HG03442 (cell line): Measurements from ENCODE around the gene PI16.
"Not testable (repeated sequence)": the region's sequence is repeated elsewhere in the genome, so short reads cannot be mapped to it uniquely, and the experiment has no call there.

Source experiments
- ATAC-seq: cut with Tn5 transposase; IDR thresholded peaks from one replicate; pipeline ENCODE4 v1.9.1; 2021; ENCODE audit warnings: mild to moderate bottlenecking, moderate library complexity; ENCODE audit not compliant: unreplicated experiment

Gene PI16

DNA sequence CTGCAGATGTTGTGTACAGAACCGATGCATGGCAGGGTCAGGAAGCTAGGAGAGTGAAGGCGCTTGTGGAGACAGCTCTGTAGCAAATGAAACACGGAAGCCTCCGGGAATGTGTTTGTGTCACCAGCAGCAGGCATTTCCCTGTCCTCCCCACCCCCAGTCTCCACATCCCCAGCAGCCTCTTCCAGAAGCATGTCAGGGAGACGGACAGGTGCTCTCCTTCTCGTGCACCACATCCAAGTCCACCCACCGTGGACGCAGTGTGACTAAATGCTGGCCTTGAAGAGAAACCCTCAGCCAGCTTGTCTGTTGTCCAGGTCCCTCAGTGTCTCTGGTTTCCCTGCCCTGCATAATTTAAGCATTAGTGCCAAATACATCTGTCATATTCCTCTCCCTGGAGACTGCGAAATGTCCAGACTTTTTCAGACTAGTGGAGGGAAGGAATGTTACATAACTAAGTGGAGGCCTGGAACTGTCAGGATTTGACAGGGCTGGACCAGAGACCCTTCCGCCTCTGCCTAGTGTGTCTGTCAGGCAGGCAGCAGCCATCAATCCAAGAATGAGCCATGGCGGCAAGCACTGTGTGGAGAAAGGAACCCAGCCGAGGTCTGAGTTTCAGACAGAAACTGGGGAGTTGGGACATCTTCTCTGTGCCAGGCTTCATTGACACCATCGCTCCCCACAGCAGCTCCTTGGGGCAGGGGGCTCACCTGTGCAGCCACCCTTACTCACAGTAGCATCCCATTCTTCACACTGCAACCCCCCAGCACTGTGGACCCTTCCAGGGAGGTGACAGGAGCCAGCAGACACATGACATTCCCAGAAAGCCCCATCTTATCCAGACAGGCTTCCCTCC lies 26.6 kb upstream of the PI16 start:
- no peak for ATAC-seq

GRCh38 chr6:36928547-36928918 lies 26.0 kb upstream of the PI16 start:
- ATAC-seq = no peak

GRCh38 chr6:36929152-36929551 lies 25.4 kb upstream of the PI16 start:
- ATAC-seq = no peak

DNA sequence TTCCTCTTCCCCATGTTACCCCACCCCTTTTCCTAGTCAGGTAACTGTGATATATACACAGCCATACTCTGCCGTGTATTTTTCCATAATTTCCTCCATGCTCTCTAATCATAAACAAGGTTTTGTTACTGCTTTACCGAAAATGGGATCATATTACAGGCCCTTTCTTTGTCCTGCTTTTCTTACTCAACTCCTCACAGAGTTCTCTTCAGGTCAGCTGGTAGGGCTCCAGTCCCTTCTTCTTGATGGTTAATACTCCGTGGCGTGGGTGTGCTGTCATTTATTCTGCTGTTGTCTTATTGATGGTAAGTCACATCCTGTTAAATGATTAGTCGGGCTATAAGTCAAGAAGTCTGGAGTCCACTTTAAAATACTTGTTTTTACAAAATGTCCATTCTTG lies 24.9 kb upstream of the PI16 start:
- no peak for ATAC-seq

DNA sequence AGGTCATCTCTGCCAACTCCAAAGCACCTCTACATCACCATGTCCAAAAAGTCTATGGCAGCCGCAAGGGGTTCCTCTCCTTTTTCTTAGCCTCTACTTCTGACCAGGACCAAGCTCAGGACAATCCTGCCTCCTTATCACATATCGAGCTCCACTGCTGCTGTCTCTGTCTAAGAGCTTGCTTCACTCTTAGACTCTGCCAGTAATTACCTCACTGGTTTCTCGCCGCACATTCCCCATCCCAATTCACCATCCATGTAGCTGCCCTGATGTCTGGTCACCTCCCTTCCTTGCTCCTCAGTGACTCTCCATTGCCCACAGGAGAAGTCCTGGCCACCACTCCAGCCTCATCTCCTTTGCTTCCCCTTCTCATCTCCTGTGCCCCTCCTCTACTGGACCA lies 24.1 kb upstream of the PI16 start:
- ATAC-seq = no peak

- no peak for ATAC-seq
Observed at GRCh38 chr6:36933102-36933501, 21.4 kb upstream of the PI16 start.

DNA sequence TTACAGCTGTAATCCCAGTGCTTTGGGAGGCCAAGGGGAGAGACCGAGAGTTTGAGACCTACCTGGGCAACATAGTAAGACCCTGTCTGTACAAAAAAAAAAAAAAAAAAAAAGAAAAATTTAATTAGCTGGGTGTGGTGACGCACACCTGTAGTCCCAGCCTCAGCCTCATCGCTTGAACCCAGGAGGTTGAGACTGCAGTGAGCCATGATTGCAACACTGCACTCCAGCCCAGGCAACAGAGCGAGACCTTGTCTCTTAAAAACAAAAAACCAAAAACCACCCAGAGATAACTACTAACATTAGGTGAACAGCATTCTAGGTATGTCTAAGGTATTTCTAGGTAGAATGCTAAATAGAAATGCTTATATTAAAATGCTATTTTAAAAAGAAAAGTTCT lies 21.0 kb upstream of the PI16 start:
- ATAC-seq = no peak

DNA sequence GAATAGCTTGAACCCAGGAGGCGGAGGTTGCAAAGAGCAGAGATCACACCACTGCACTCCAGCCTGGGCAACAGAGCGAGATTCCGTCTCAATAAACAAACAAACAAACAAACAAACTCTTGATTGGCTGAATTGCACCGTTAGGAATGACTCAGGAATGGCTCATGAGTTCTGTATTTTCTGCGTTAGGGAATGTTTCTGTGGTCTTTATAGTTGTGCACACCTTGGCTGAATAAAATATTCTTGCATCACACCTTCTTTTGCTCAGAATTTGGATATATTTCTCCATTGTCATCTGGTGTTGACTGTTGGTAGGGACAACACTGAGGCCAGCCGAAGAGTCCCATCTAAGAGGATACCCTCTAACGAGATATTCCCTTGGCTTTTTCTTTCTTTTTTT lies 19.6 kb upstream of the PI16 start:
- no peak for ATAC-seq

DNA sequence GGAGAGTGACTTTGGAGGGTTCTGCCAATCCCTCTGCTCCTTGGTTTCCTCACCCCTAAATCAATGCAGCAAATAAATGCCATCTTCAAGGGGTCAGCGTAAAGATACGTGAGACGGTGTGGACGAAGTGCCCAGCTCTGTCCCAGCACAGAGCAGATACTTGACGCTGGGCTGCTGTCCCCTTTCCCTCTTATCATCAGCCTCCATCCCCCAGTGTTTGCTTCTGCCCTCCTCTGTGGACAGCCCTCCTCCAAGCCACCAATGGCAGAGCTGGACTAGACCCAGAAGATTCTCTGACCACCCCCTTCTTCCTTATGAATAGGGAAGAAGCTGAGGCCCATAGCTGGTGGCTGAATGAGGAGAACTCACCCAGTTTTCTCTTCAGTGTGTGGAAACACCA lies 17.7 kb upstream of the PI16 start:
- ATAC-seq = no peak

GRCh38 chr6:36937896-36938295 lies 16.6 kb upstream of the PI16 start:
- no peak for ATAC-seq

- no peak for ATAC-seq
Observed at GRCh38 chr6:36938536-36938935, 16.0 kb upstream of the PI16 start.

DNA sequence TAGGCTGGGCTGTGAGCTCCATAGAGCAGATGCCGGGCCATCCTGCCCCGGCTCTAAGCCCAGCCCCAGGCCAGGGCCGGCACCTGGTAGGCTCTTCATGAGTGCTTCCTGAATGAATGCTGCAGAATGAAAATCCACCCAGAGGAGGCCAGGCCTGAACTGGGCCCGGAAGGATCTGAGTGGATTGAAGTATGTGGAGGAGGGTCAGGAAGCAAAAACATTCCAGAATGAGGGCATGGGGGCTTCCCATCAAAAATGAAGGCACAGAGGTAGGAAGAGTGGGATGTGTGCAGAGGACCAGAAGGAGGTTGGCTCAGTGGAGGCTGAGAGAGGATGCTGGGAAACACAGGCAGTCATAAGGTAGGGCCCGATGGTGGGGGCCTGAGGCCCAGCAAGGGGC lies 15.5 kb upstream of the PI16 start:
- ATAC-seq = not testable (repeated sequence)

DNA sequence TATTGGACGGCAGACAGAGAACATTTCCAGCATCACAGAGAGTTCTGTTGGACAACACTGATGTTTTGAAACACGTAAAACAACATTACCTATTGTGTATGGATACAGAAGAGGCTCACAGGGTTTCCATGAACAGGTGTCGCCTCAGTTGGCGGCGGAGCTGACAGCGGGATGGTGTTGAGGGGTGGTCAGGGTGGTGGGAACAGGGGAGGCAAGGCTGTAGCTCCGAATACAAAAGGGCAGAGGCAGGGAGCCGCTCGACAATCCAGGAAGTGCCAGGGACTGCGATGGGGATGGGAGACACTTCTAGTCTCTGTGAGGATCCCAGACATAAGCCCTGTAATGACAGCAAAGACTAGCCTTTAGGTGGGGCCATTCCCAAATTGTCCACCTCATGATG lies 14.5 kb upstream of the PI16 start:
- ATAC-seq = no peak

DNA sequence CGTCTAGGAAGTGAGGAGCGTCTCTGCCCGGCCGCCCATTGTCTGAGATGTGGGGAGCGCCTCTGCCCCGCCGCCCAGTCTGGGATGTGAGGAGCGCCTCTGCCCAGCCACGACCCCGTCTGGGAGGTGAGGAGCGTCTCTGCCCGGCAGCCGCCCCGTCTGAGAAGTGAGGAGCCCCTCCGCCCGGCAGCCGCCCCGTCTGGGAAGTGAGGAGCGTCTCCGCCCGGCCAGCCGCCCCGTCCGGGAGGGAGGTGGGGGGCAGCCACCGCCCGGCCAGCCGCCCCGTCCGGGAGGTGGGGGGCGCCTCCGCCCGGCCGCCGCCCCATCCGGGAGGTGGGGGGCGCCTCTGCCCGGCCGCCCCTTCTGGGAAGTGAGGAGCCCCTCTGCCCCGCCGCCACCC lies 13.0 kb upstream of the PI16 start:
- not testable (repeated sequence) for ATAC-seq

DNA sequence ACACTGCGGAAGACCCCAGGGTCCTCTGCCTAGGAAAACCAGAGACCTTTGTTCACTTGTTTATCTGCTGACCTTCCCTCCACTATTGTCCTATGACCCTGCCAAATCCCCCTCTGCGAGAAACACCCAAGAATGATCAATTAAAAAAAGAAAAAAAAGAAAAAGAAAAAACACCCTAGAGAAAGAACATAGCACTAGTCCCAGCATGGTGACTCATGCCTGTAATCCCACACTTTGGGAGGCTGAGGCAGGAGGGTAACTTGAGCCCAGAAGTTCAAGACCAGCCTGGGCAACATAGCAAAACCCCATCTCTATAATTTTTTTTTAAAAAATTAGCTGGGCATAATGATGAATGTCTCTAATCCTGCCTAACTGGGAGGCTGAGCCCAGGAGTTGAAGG lies 12.2 kb upstream of the PI16 start:
- not testable (repeated sequence) for ATAC-seq

GRCh38 chr6:36944650-36945049 lies 9.9 kb upstream of the PI16 start:
- ATAC-seq = no peak

GRCh38 chr6:36945301-36945700 lies 9.2 kb upstream of the PI16 start:
- no peak for ATAC-seq

GRCh38 chr6:36946526-36946925 lies 8.0 kb upstream of the PI16 start:
- ATAC-seq = no peak

DNA sequence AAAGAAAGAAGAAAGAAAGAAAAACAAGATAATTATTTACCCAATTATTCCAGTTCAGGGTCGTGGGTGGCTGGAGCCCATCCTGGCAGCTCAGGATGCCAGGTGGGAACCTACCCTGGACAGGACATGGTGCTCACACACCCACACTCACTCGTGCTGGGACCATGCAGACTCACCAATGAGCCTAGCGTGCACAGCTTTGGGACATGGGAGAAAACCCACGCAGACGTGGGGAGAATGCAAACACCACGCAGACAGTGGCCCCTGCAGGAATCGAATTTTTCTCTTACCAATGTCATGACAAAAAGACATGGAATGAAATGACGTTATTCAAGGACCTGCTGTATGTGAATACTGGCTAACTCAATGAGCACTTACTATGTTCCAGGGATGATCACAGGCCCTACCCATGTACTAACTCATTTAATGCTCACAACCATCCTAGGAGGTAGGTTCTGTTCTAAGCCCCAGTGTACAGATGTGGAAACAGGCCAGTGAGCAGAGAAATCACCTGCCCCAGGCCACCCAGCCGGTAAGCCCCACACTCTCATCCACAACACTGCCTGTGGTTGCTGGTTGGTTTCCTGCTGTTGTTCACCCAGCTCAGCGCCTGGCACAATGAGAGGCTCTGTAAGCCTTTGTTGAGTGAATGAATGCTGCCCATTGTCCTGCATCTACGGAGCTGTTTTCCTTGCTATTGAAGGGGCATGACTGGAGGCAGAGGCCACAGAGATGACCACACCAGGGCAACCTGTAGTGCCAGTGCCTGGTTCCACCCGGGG lies 6.8 kb upstream of the PI16 start:
- no peak for ATAC-seq

GRCh38 chr6:36949076-36949475 lies 5.5 kb upstream of the PI16 start:
- ATAC-seq = not testable (repeated sequence)

GRCh38 chr6:36949636-36950035 lies 4.9 kb upstream of the PI16 start:
- no peak for ATAC-seq

- ATAC-seq = no peak
Observed at GRCh38 chr6:36953931-36954261, 642 bp upstream of the PI16 start.
